Transverse colon (tissue), 4 donors: Measurements from ENCODE around the gene ARHGAP5. TPM values are rescaled to one million over a fixed set of nuclear protein-coding genes. Genes with fewer than 3 reads are reported as not detected.
"Not testable (repeated sequence)": the region's sequence is repeated elsewhere in the genome, so short reads cannot be mapped to it uniquely, and the experiment has no call there.

Experiments
- DNase-seq: peaks from one replicate; pipeline ENCODE4 v3.0.0-alpha.2; 2019
- H3K27ac ChIP-seq, 4 donors: fragments of 200-600 bp; sonication (generic); 2 replicates each; pipeline ENCODE4 v1.5.1; 2016 to 2018; ENCODE audit warnings: inconsistent platforms in 4 of 4
- H3K27me3 ChIP-seq: fragments of 200-600 bp; sonication (generic); 2 replicates; pipeline ENCODE4 v1.5.1; 2017; ENCODE audit warnings: inconsistent platforms
- H3K36me3 ChIP-seq, 4 donors: fragments of 200-600 bp; sonication (generic); 2 replicates each; pipeline ENCODE4 v1.5.1; 2017 to 2019; ENCODE audit warnings: inconsistent platforms in 4 of 4
- H3K4me1 ChIP-seq, 4 donors: fragments of 200-600 bp; sonication (generic); 2 replicates each; pipeline ENCODE4 v1.5.1; 2017 to 2020; ENCODE audit warnings: inconsistent platforms in 4 of 4
- H3K4me3 ChIP-seq, 4 donors: fragments of 200-600 bp; sonication (generic); 1 replicate in 1 of 4; 2 replicates in 3 of 4; pipeline versions ENCODE4 v1.5.1 to v1.6.1; 2017 to 2019; ENCODE audit warnings: inconsistent platforms in 4 of 4
- H3K9me3 ChIP-seq, 2 donors: fragments of 200-600 bp; sonication (generic); 2 replicates each; pipeline ENCODE4 v1.5.1; 2017 to 2019; ENCODE audit warnings: inconsistent platforms in 2 of 2
- EP300 ChIP-seq: sonication (generic); formaldehyde crosslinking; IDR thresholded peaks from one replicate; pipeline ENCODE4 v1.6.1; 2017; ENCODE audit warnings: antibody characterized with exemption, low read depth
- POLR2A ChIP-seq: fragments of 450-650 bp; IDR thresholded peaks from one replicate; pipeline ENCODE4 v1.6.1; 2016; ENCODE audit warnings: antibody characterized with exemption, mild to moderate bottlenecking, moderate library complexity
- POLR2AphosphoS5 ChIP-seq, 3 donors: sonication (generic); formaldehyde crosslinking; IDR thresholded peaks; one replicate each; pipeline ENCODE4 v1.6.1; 2016; ENCODE audit warnings: antibody characterized with exemption in 3 of 3
- WGBS, 2 donors: methylation state at CpG; one replicate each; pipeline ENCODE4 v1.1.5; 2018; ENCODE audit warnings: low coverage in 1 of 2; 5-methylcytosine and 5-hydroxymethylcytosine counted together
- in situ Hi-C, 4 donors: fragments of 200-750 bp; cut with MboI; loops; one replicate each; pipeline versions ENCODE4 v1.15.0 to v1.15.1; 2017; ENCODE audit warnings: low sequenced_read_pairs in 3 of 4, low pct_ligation_motif_present in 1 of 4, low pct_unique_long_range_greater_than_20kb in 1 of 4
- intact Hi-C: fragments of 100-400 bp; cut with DNase I; formaldehyde crosslinking; loops from one replicate; pipeline ENCODE4 v1.15.1; 2023; ENCODE audit warnings: low total_unique reads
- total RNA-seq, 4 donors: library from RNA; depleted of rRNA; stranded (reverse); fragments of >200 nt; gene quantifications; one replicate each; pipeline ENCODE4 v1.1.0, GENCODE V29; 2016
- TF ChIP-seq, protein P1 (sequence below), 5 experiments: fragments of 200-600 bp in 3 of 5; fragments of 450-650 bp in 2 of 5; sonication (generic) in 3 of 5; IDR thresholded peaks; 1 replicate in 2 of 5; 2 replicates in 3 of 5; pipeline ENCODE4 v1.5.1; 2016 to 2017; ENCODE audit warnings: antibody characterized with exemption in 5 of 5, inconsistent platforms in 3 of 5, mild to moderate bottlenecking in 2 of 5, moderate library complexity in 1 of 5

ARHGAP5 gene
- total RNA-seq, 4 donors from 2014 or later, result 66.5 to 120 (median 85.3) TPM

DNA sequence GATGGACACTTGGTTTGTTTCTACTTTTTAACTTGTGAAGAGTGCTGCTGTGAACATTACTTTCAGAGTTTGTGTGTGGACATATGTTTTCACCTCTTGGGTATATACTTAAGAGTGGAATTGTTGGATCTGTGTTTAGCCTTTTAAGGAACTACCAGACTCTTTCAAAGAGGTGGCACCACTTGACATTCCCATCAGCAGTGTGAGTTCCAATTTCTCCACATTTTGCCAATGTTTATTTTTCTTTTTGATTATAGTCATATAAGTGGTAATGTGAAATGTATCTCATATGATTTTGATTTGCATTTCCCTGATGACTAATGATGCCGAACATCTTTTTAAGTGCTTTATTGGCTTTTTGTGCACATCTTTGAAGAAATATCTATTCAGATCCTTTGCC lies 44.8 kb downstream of the ARHGAP5 start:
- no peak overlapping the region for H3K27ac ChIP-seq
- H3K36me3 ChIP-seq, result peaks cover 0 to 5% (median 0%) of the 10 kb centered on the region in 4 donors
- TF ChIP-seq POLR2A (no peak), EP300 (no peak), POLR2AphosphoS5 (IDR thresholded peaks at IDR 0.05) (no peak)
- TF ChIP-seq, protein P1, sequence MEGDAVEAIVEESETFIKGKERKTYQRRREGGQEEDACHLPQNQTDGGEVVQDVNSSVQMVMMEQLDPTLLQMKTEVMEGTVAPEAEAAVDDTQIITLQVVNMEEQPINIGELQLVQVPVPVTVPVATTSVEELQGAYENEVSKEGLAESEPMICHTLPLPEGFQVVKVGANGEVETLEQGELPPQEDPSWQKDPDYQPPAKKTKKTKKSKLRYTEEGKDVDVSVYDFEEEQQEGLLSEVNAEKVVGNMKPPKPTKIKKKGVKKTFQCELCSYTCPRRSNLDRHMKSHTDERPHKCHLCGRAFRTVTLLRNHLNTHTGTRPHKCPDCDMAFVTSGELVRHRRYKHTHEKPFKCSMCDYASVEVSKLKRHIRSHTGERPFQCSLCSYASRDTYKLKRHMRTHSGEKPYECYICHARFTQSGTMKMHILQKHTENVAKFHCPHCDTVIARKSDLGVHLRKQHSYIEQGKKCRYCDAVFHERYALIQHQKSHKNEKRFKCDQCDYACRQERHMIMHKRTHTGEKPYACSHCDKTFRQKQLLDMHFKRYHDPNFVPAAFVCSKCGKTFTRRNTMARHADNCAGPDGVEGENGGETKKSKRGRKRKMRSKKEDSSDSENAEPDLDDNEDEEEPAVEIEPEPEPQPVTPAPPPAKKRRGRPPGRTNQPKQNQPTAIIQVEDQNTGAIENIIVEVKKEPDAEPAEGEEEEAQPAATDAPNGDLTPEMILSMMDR (IDR thresholded peaks at IDR 0.05), result no peak
- in situ Hi-C loops, result no loop called here
- peaks cover 0 to 12% (median 0%) of the 10 kb centered on the region in 4 donors for H3K4me1 ChIP-seq
- DNase-seq, result no peak
- H3K27me3 ChIP-seq, result no peaks in the 10 kb centered on the region
- intact Hi-C loops, result no loop called here
- no peaks in the 10 kb centered on the region for H3K9me3 ChIP-seq
- 75 to 100% methylated on average over 1 of the region's 1 CpG for WGBS, 2 donors
- H3K4me3 ChIP-seq, result no peak overlapping the region

DNA sequence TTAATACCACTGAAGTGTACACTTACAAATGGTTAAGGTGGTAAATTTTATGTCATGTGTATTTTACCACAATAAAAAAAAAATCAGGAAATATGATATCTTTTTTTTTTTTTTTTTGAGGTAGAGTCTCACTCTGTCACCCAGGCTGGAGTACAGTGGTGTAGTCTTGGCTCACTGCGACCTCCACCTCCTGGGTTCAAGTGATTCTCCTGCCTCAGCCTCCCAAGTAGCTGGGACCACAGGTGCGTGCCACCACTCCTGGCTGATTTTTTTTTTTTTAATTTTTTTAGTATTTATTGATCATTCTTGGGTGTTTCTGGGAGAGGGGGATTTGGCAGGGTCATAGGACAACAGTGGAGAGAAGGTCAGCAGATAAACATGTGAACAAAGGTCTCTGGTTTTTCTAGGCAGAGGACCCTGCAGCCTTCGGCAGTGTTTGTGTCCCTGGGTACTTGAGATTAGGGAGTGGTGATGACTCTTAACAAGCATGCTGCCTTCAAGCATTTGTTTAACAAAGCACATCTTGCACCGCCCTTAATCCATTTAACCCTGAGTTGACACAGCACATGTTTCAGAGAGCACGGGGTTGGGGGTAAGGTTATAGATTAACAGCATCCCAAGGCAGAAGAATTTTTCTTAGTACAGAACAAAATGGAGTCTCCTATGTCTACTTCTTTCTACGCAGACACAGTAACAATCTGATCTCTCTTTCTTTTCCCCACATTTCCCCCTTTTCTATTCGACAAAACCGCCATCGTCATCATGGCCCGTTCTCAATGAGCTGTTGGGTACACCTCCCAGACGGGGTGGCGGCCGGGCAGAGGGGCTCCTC lies 50.0 kb downstream of the ARHGAP5 start:
- peaks cover 0 to 26% (median 0%) of the 10 kb centered on the region in 4 donors for H3K4me1 ChIP-seq
- DNase-seq, H3K36me3 ChIP-seq, H3K27me3 ChIP-seq, H3K27ac ChIP-seq, H3K4me3 ChIP-seq, intact Hi-C loops, H3K9me3 ChIP-seq, in situ Hi-C loops: not testable (repeated sequence)
- WGBS, 2 donors, result 93 to 95% methylated on average over 3 to 7 of the region's 13 CpGs

DNA sequence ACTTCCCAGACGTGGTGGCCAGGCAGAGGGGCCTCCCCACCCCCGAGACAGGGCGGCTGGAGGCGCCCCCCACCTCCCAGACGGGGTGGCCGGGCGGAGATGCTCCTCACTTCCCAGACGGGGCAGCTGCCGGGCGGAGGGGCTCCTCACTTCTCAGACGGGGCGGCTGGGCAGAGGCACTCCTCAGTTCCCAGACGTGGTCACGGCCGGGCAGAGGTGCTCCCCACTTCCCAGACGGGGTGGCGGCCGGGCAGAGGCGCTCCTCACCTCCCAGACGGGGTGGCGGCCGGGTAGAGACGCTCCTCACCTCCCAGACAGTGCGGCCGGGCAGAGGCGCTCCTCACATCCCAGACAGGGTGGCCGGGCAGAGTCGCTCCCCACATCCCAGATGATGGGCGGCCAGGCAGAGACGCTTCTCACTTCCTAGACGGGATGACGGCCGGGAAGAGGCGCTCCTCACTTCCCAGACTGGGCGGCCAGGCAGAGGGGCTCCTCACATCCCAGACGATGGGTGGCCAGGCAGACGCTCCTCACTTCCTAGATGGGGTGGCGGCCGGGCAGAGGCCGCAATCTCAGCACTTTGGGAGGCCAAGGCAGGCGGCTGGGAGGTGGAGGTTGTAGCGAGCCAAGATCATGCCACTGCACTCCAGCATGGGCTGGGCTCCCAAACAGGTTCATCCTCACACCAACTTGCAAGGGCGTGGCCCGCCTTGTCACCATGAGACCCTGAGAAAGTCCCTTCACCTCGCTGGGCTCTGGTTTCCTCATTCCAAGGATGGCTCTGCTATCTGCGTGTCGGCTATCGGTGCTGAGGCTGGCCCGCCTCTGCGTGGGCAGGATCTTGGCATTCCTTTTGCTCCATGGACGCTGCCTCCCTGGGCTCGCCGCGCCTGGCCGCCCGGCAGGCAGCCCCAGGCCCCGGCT lies 50.9 kb downstream of the ARHGAP5 start:
- H3K4me3 ChIP-seq, H3K27me3 ChIP-seq, intact Hi-C loops, H3K36me3 ChIP-seq, H3K9me3 ChIP-seq, in situ Hi-C loops, DNase-seq: not testable (repeated sequence)
- peak overlapping the region in 3 of 4 donors; percentile 18 to 37 (median 31) for H3K27ac ChIP-seq
- 97 to 100% methylated on average over 6 to 56 of the region's 57 CpGs for WGBS, 2 donors
- peaks cover 0 to 21% (median 0%) of the 10 kb centered on the region in 4 donors for H3K4me1 ChIP-seq

DNA sequence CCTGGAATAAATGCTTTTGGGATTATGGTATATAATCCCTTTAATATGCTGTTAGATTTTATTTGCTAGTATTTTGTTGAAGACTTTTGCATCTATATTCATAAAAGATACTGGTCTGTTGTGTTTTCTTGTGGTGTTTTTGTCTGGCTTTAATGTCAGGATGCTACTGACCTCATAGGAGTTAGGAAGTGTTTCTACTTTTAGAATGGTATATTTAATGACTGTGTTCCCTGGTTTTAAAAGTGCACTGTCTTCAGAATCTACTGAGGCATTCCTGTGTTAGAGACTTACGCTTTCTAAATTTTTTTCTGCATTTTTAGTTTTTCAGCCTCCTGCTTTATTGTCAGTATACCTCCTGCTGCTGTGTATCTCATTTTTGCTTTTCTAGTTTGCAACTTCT lies 51.6 kb downstream of the ARHGAP5 start:
- no peak for DNase-seq
- 82 to 88% methylated on average over 1 of the region's 1 CpG for WGBS, 2 donors
- in situ Hi-C loops, result no loop called here
- intact Hi-C loops, result no loop called here
- Histone ChIP-seq H3K27ac (peak overlapping the region in 3 of 4 donors; percentile 18 to 37 (median 31)), H3K27me3 (no peaks in the 10 kb centered on the region), H3K4me3 (no peak overlapping the region), H3K36me3 (peaks cover 0 to 4% (median 0%) of the 10 kb centered on the region in 4 donors), H3K9me3 (no peaks in the 10 kb centered on the region), H3K4me1 (peaks cover 0 to 21% (median 0%) of the 10 kb centered on the region in 4 donors)
- TF ChIP-seq POLR2A (no peak), POLR2AphosphoS5 (IDR thresholded peaks at IDR 0.05) (no peak), EP300 (no peak)
- TF ChIP-seq, protein P1 (IDR thresholded peaks at IDR 0.05), result no peak

DNA sequence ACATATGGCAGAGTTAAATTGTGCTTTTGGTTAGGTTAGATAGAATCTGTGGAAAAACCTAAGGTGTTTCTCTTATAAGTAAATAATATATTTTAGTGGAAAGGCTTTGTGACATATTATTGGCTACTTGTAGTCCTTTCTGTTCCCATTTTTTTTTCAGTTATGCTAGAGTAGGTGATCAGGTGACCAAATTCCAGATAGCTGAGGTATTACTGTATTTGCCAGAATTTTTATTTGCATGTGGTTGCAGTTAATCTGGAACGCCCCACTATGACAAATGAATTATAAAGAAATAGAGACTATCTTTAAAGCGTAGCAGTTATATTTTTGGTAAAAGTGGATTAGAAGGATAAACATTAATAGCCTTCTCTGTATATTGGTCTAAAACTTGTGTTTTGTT lies 52.0 kb downstream of the ARHGAP5 start:
- DNase-seq, result no peak
- TF ChIP-seq POLR2A, result no peak
- TF ChIP-seq, protein P1 (IDR thresholded peaks at IDR 0.05), result no peak
- no peak for TF ChIP-seq EP300
- TF ChIP-seq POLR2AphosphoS5 (IDR thresholded peaks at IDR 0.05), result no peak
- Histone ChIP-seq H3K9me3 (no peaks in the 10 kb centered on the region), H3K27me3 (no peaks in the 10 kb centered on the region), H3K27ac (peak overlapping the region in 3 of 4 donors; percentile 18 to 37 (median 31)), H3K36me3 (peaks cover 0 to 4% (median 0%) of the 10 kb centered on the region in 4 donors), H3K4me1 (peaks cover 0 to 20% (median 0%) of the 10 kb centered on the region in 4 donors), H3K4me3 (no peak overlapping the region)
- intact Hi-C loops (no loop called here), in situ Hi-C loops (no loop called here)
- 51 to 70% methylated on average over 2 of the region's 2 CpGs for WGBS, 2 donors

DNA sequence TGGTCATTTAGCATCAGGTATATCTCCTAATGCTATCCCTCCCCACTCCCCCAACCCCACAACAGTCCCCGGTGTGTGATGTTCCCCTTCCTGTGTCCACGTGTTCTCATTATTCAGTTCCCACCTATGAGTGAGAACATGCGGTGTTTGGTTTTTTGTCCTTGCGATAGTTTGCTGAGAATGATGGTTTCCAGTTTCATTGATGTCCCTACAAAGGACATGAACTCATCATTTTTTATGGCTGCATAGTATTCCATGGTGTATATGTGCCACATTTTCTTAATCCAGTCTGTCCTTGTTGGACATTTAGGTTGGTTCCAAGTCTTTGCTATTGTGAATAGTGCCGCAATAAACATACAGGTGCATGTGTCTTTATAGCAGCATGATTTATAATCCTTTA lies 54.6 kb downstream of the ARHGAP5 start:
- intact Hi-C loops, H3K36me3 ChIP-seq, H3K27me3 ChIP-seq, H3K4me3 ChIP-seq, H3K27ac ChIP-seq, H3K9me3 ChIP-seq, in situ Hi-C loops, DNase-seq: not testable (repeated sequence)
- peaks cover 0 to 25% (median 0%) of the 10 kb centered on the region in 4 donors for H3K4me1 ChIP-seq
- WGBS, 2 donors, result 96 to 100% methylated on average over 5 of the region's 5 CpGs
